ENCODE data around the gene GDF10.

GDF10 gene

GRCh38 chr10:47294057-47294456 lies 5.9 kb upstream of the GDF10 start:
- DNase-seq (ENCODE audit: low read depth, low spot score) = no peak

GRCh38 chr10:47294501-47294900 lies 5.5 kb upstream of the GDF10 start:
- DNase-seq (ENCODE audit: low read depth, low spot score) = no peak

GRCh38 chr10:47295411-47295810 lies 4.6 kb upstream of the GDF10 start:
- DNase-seq (ENCODE audit: low read depth, low spot score) = no peak

- DNase-seq (ENCODE audit: low read depth, low spot score) = no peak
Observed at GRCh38 chr10:47296156-47296894, 3.7 kb upstream of the GDF10 start.

- DNase-seq (ENCODE audit: low read depth, low spot score) = no peak
Observed at GRCh38 chr10:47296941-47297340, 3.1 kb upstream of the GDF10 start.

GRCh38 chr10:47297866-47298540 lies 2.0 kb upstream of the GDF10 start:
- DNase-seq (ENCODE audit: low read depth, low spot score) = no peak

GRCh38 chr10:47298715-47299114 lies 1.3 kb upstream of the GDF10 start:
- no peak for DNase-seq (ENCODE audit: low read depth, low spot score)

GRCh38 chr10:47300429-47300931 lies 483 bp downstream of the GDF10 start:
- DNase-seq (ENCODE audit: low read depth, low spot score) = no peak

- DNase-seq (ENCODE audit: low read depth, low spot score) = no peak
Observed at GRCh38 chr10:47301833-47302232, 1.8 kb downstream of the GDF10 start.

- no peak for DNase-seq (ENCODE audit: low read depth, low spot score)
Observed at GRCh38 chr10:47303105-47303504, 3.1 kb downstream of the GDF10 start.

GRCh38 chr10:47303866-47304265 lies 3.9 kb downstream of the GDF10 start:
- DNase-seq (ENCODE audit: low read depth, low spot score) = no peak

- no peak for DNase-seq (ENCODE audit: low read depth, low spot score)
Observed at GRCh38 chr10:47305566-47305965, 5.6 kb downstream of the GDF10 start.

- no peak for DNase-seq (ENCODE audit: low read depth, low spot score)
Observed at GRCh38 chr10:47306387-47307210, 6.6 kb downstream of the GDF10 start.

- DNase-seq (ENCODE audit: low read depth, low spot score) = no peak
Observed at GRCh38 chr10:47307381-47307780, 7.4 kb downstream of the GDF10 start.

GRCh38 chr10:47308775-47309174 lies 8.8 kb downstream of the GDF10 start:
- no peak for DNase-seq (ENCODE audit: low read depth, low spot score)

- no peak for DNase-seq (ENCODE audit: low read depth, low spot score)
Observed at GRCh38 chr10:47309408-47310089, 9.6 kb downstream of the GDF10 start.

- DNase-seq (ENCODE audit: low read depth, low spot score) = no peak
Observed at GRCh38 chr10:47310090-47310505, 10.1 kb downstream of the GDF10 start.

GRCh38 chr10:47311193-47311931 lies 11.4 kb downstream of the GDF10 start:
- DNase-seq (ENCODE audit: low read depth, low spot score) = no peak

- DNase-seq (ENCODE audit: low read depth, low spot score) = peak; percentile 35
Observed at GRCh38 chr10:47311932-47312662, 12.1 kb downstream of the GDF10 start.

GRCh38 chr10:47312663-47312995 lies 12.6 kb downstream of the GDF10 start:
- DNase-seq (ENCODE audit: low read depth, low spot score) = no peak

Data from iPS DF 19.7 (cell line).